OCI-LY7 (cell line): ENCODE results near the gene S100B. TPM values are rescaled to one million over a fixed set of nuclear protein-coding genes. Genes with fewer than 3 reads are reported as not detected.

Experiments
- BruUV-seq: library from RNA; stranded (reverse); fragments of 400-500 nt; replicated peaks from 2 replicates; lab custom pipeline; 2021; lab: Mats Ljungman, UMichigan
- CTCF ChIA-PET: fragments of 300-600 bp; sonication (Branson Sonifier 250); formaldehyde crosslinking; loops from one replicate; lab custom pipeline; 2022; ENCODE audit warnings: antibody characterized with exemption; ENCODE audit not compliant: unreplicated experiment; lab: Charles Lee
- POLR2A ChIA-PET: fragments of 300-600 bp; sonication (Branson Sonifier 250); formaldehyde crosslinking; loops from one replicate; lab custom pipeline; 2022; ENCODE audit warnings: antibody characterized with exemption; lab: Charles Lee
- DNase-seq: peaks from one replicate; pipeline ENCODE4 v3.0.0-alpha.2; 2015; ENCODE audit warnings: low spot score
- H2AFZ ChIP-seq: fragments of 200-600 bp; sonication (generic), shearing (Covaris generic); 2 replicates; pipeline ENCODE4 v1.6.1; 2014; ENCODE audit warnings: mild to moderate bottlenecking, antibody characterized with exemption, low read length, moderate library complexity
- H3K27ac ChIP-seq: fragments of 200-600 bp; sonication (generic); 2 replicates; pipeline ENCODE4 v1.5.1; 2014; ENCODE audit warnings: mixed run types, low read depth, mild to moderate bottlenecking, moderate library complexity, low read length, inconsistent platforms; ENCODE audit not compliant: poor library complexity, severe bottlenecking
- H3K36me3 ChIP-seq: fragments of 200-600 bp; sonication (generic); 2 replicates; pipeline ENCODE4 v1.6.1; 2014; ENCODE audit warnings: mild to moderate bottlenecking, antibody characterized with exemption, low read length, moderate library complexity, mixed read lengths; ENCODE audit not compliant: insufficient read depth
- H3K4me1 ChIP-seq: fragments of 200-600 bp; sonication (generic); 2 replicates; pipeline ENCODE4 v1.5.1; 2014; ENCODE audit warnings: mild to moderate bottlenecking, low read length; ENCODE audit not compliant: insufficient read depth, poor library complexity, severe bottlenecking
- H3K4me2 ChIP-seq: fragments of 200-600 bp; sonication (generic); 2 replicates; pipeline ENCODE4 v1.6.1; 2014; ENCODE audit warnings: mild to moderate bottlenecking, low read length
- H3K4me3 ChIP-seq: fragments of 200-600 bp; sonication (generic); 2 replicates; pipeline ENCODE4 v1.5.1; 2014; ENCODE audit warnings: mild to moderate bottlenecking, low read depth, low read length; ENCODE audit not compliant: poor library complexity, severe bottlenecking
- H3K79me2 ChIP-seq: fragments of 200-600 bp; sonication (generic); 2 replicates; pipeline ENCODE4 v1.6.1; 2016; ENCODE audit warnings: low read depth, mild to moderate bottlenecking, low read length, moderate library complexity, mixed read lengths; ENCODE audit not compliant: insufficient read depth
- H3K9me2 ChIP-seq: fragments of 200-600 bp; sonication (generic); 2 replicates; pipeline ENCODE4 v1.6.1; 2016; ENCODE audit warnings: mild to moderate bottlenecking, low read length, mixed read lengths; ENCODE audit not compliant: insufficient read depth
- H3K9me3 ChIP-seq: fragments of 200-600 bp; sonication (generic); 2 replicates; pipeline ENCODE4 v1.6.1; 2014; ENCODE audit warnings: mild to moderate bottlenecking, mixed run types, low read length, mixed read lengths
- H4K20me1 ChIP-seq: fragments of 200-600 bp; sonication (generic); 2 replicates; pipeline ENCODE4 v1.6.1; 2014; ENCODE audit warnings: mild to moderate bottlenecking, antibody characterized with exemption, low read length, moderate library complexity, mixed read lengths; ENCODE audit not compliant: insufficient read depth
- CTCF ChIP-seq: fragments of 200-600 bp; sonication (generic); conservative IDR thresholded peaks from 2 replicates; pipeline ENCODE4 v1.5.1; 2014; ENCODE audit warnings: mild to moderate bottlenecking, antibody characterized with exemption, low read length, moderate library complexity, mixed read lengths
- EZH2phosphoT487 ChIP-seq: fragments of 200-600 bp; sonication (generic); IDR thresholded peaks from 2 replicates; pipeline ENCODE4 v1.6.1; 2018; ENCODE audit warnings: low read depth, borderline replicate concordance, mild to moderate bottlenecking, mixed run types, antibody characterized with exemption, low read length, moderate library complexity, mixed read lengths
- intact Hi-C: fragments of 100-400 bp; cut with micrococcal nuclease; formaldehyde crosslinking; loops from one replicate; pipeline ENCODE4 v1.10.0; 2022; ENCODE audit not compliant: unreplicated experiment
- total RNA-seq, 2 experiments: library from RNA; depleted of rRNA in 1 of 2; stranded (reverse); fragments of >200 nt in 1 of 2; shearing (Covaris generic) in 1 of 2; gene quantifications; 2 replicates each; pipeline ENCODE4 v1.2.3, GENCODE V29; 2014 to 2022

The S100B gene
- total RNA-seq, 2 experiments from 2014 or later: not detected

- TF ChIP-seq CTCF (no peak), EZH2phosphoT487 (no peak)
- H3K9me3 ChIP-seq: no peaks in the 10 kb centered on the region
- no peak for DNase-seq
- H3K4me1 ChIP-seq: no peaks in the 10 kb centered on the region
- ChIA-PET POLR2A (interaction anchor here (0.6 kb wide), 1 partner anchor 80 kb away, joined by 3 read pairs; no protein-coding TSS in a partner anchor), CTCF (no interaction called here)
- H2AFZ ChIP-seq: no peak overlapping the region
- H3K36me3 ChIP-seq: no peaks in the 10 kb centered on the region
- no peaks in the 10 kb centered on the region for H4K20me1 ChIP-seq
- no peak overlapping the region for H3K4me3 ChIP-seq
- intact Hi-C loops: no loop called here
- H3K27ac ChIP-seq: no peak overlapping the region
- no TSS peak for BruUV-seq
- no peaks in the 10 kb centered on the region for H3K9me2 ChIP-seq
- no peak overlapping the region for H3K4me2 ChIP-seq
- H3K79me2 ChIP-seq: no peaks in the 10 kb centered on the region
Measured at GRCh38 chr21:46600305-46600704, 4.6 kb downstream of the S100B start.

GRCh38 chr21:46598581-46599572 lies 6.0 kb downstream of the S100B start:
- CTCF ChIA-PET: no interaction called here

More at GRCh38 chr21:46598581-46599572, 6.0 kb downstream of the S100B start:
- H3K27ac ChIP-seq: no peak overlapping the region
- H3K9me2 ChIP-seq: no peaks in the 10 kb centered on the region
- no peak for TF ChIP-seq CTCF
- TF ChIP-seq EZH2phosphoT487: no peak
- no peak overlapping the region for H3K4me3 ChIP-seq
- DNase-seq: no peak
- no TSS peak for BruUV-seq
- POLR2A ChIA-PET: no interaction called here
- no peaks in the 10 kb centered on the region for H3K79me2 ChIP-seq
- no peaks in the 10 kb centered on the region for H3K36me3 ChIP-seq
- H4K20me1 ChIP-seq: no peaks in the 10 kb centered on the region
- H2AFZ ChIP-seq: no peak overlapping the region
- no peak overlapping the region for H3K4me2 ChIP-seq
- H3K9me3 ChIP-seq: 0 out of 2 replicates have a peak, but pooled peaks cover 10% of the 10 kb centered on the region
- H3K4me1 ChIP-seq: no peaks in the 10 kb centered on the region
- intact Hi-C loops: no loop called here
